ENCODE measurements around the gene IL12A.

IL12A gene

DNA sequence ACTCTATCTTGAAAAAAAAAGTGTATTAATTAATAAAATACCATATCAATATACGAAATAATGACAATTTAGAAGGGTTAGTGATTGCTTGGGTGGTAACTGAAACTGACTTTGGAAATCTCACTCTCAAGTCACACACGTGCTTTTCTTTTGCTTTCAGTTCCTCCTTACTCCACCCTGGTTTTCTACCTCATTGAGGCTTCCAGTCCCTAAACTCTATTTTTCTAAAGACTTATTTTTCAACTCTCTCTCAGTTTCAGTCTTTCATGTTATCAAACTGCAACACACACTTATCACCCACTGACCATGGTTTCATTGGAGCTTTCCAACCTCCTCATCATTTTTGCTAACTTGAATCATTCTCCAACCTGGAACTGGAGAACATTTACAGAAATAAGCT, 23.5 kb downstream of the IL12A start:
- H2BK12ac ChIP-seq (ENCODE audit: low read length), result no peak overlapping the region
- no peak overlapping the region for H4K8ac ChIP-seq (ENCODE audit: low read depth, low read length)
- no peak overlapping the region for H3K4ac ChIP-seq (ENCODE audit: low read depth, low read length)
- no peak overlapping the region for H3K23ac ChIP-seq (ENCODE audit: low read length)
- H3K79me2 ChIP-seq (ENCODE audit: control insufficient read depth, insufficient read depth, low read length, poor library complexity), result no peaks in the 10 kb centered on the region
- no peak overlapping the region for H4K91ac ChIP-seq (ENCODE audit: low read depth, low read length)
- H2BK120ac ChIP-seq (ENCODE audit: insufficient read depth, low read length, poor library complexity), result no peak overlapping the region
- no peak for DNase-seq
- H3K9me3 ChIP-seq (ENCODE audit: insufficient read depth, low read depth, low read length), result no peaks in the 10 kb centered on the region
- H3K27me3 ChIP-seq (ENCODE audit: insufficient read depth, low read length), result no peaks in the 10 kb centered on the region
- H3K9ac ChIP-seq (ENCODE audit: low read length), result no peak overlapping the region
- H3K36me3 ChIP-seq (ENCODE audit: control insufficient read depth in 1 of 2, insufficient read depth in 2 of 2, low read length in 2 of 2), result no peaks in the 10 kb centered on the region
- H3K79me1 ChIP-seq (ENCODE audit: low read length), result no peaks in the 10 kb centered on the region
- H2BK5ac ChIP-seq (ENCODE audit: low read depth, low read length, poor library complexity), result no peak overlapping the region
- H2AK5ac ChIP-seq (ENCODE audit: low read length), result no peak overlapping the region
- no peak overlapping the region for H3K14ac ChIP-seq (ENCODE audit: low read length)
- H3K4me1 ChIP-seq (ENCODE audit: control insufficient read depth in 1 of 2, insufficient read depth in 2 of 2, low read length in 2 of 2), result no peaks in the 10 kb centered on the region
- no peak overlapping the region for H4K12ac ChIP-seq (ENCODE audit: low read depth, low read length)
- H3K18ac ChIP-seq (ENCODE audit: low read length), result no peak overlapping the region
- no peak overlapping the region for H3K4me3 ChIP-seq (ENCODE audit: low read depth, low read length)
- H3K4me2 ChIP-seq (ENCODE audit: low read length), result no peak overlapping the region
- H2AFZ ChIP-seq (ENCODE audit: insufficient read depth, low read length, poor library complexity), result no peak overlapping the region
- no CpG with 5 or more reads among the region's 2 CpGs for WGBS (ENCODE audit: extremely low coverage, insufficient coverage, insufficient read length)
- H3K27ac ChIP-seq (ENCODE audit: low read depth, low read length), result no peak overlapping the region

GRCh38 chr3:160016972-160017371, 28.3 kb downstream of the IL12A start:
- Histone ChIP-seq H2AFZ (ENCODE audit: insufficient read depth, low read length, poor library complexity) (no peak overlapping the region), H3K79me1 (ENCODE audit: low read length) (no peaks in the 10 kb centered on the region), H3K14ac (ENCODE audit: low read length) (no peak overlapping the region), H3K4me1 (ENCODE audit: control insufficient read depth in 1 of 2, insufficient read depth in 2 of 2, low read length in 2 of 2) (no peaks in the 10 kb centered on the region), H4K8ac (ENCODE audit: low read depth, low read length) (no peak overlapping the region), H2BK120ac (ENCODE audit: insufficient read depth, low read length, poor library complexity) (no peak overlapping the region), H3K4me3 (ENCODE audit: low read depth, low read length) (no peak overlapping the region), H3K79me2 (ENCODE audit: control insufficient read depth, insufficient read depth, low read length, poor library complexity) (no peaks in the 10 kb centered on the region), H4K91ac (ENCODE audit: low read depth, low read length) (no peak overlapping the region), H3K9ac (ENCODE audit: low read length) (no peak overlapping the region), H3K4me2 (ENCODE audit: low read length) (no peak overlapping the region), H3K27ac (ENCODE audit: low read depth, low read length) (no peak overlapping the region), H3K9me3 (ENCODE audit: insufficient read depth, low read depth, low read length) (no peaks in the 10 kb centered on the region), H3K27me3 (ENCODE audit: insufficient read depth, low read length) (no peaks in the 10 kb centered on the region), H3K36me3 (ENCODE audit: control insufficient read depth in 1 of 2, insufficient read depth in 2 of 2, low read length in 2 of 2) (no peaks in the 10 kb centered on the region), H2BK5ac (ENCODE audit: low read depth, low read length, poor library complexity) (no peak overlapping the region), H3K18ac (ENCODE audit: low read length) (no peak overlapping the region), H2AK5ac (ENCODE audit: low read length) (no peak overlapping the region), H2BK12ac (ENCODE audit: low read length) (no peak overlapping the region), H3K23ac (ENCODE audit: low read length) (no peak overlapping the region), H4K12ac (ENCODE audit: low read depth, low read length) (no peak overlapping the region), H3K4ac (ENCODE audit: low read depth, low read length) (no peak overlapping the region)
- DNase-seq, result no peak
- WGBS (ENCODE audit: extremely low coverage, insufficient coverage, insufficient read length), result no CpG with 5 or more reads among the region's 1 CpG

- Histone ChIP-seq H2BK12ac (ENCODE audit: low read length) (no peak overlapping the region), H3K4ac (ENCODE audit: low read depth, low read length) (no peak overlapping the region), H4K8ac (ENCODE audit: low read depth, low read length) (no peak overlapping the region), H4K12ac (ENCODE audit: low read depth, low read length) (no peak overlapping the region), H3K18ac (ENCODE audit: low read length) (no peak overlapping the region), H3K14ac (ENCODE audit: low read length) (no peak overlapping the region), H2BK120ac (ENCODE audit: insufficient read depth, low read length, poor library complexity) (no peak overlapping the region), H2AK5ac (ENCODE audit: low read length) (no peak overlapping the region), H3K27me3 (ENCODE audit: insufficient read depth, low read length) (no peaks in the 10 kb centered on the region), H3K79me2 (ENCODE audit: control insufficient read depth, insufficient read depth, low read length, poor library complexity) (no peaks in the 10 kb centered on the region), H2AFZ (ENCODE audit: insufficient read depth, low read length, poor library complexity) (no peak overlapping the region), H3K36me3 (ENCODE audit: control insufficient read depth in 1 of 2, insufficient read depth in 2 of 2, low read length in 2 of 2) (no peaks in the 10 kb centered on the region), H3K9me3 (ENCODE audit: insufficient read depth, low read depth, low read length) (no peaks in the 10 kb centered on the region), H3K79me1 (ENCODE audit: low read length) (no peaks in the 10 kb centered on the region), H4K91ac (ENCODE audit: low read depth, low read length) (no peak overlapping the region), H3K4me2 (ENCODE audit: low read length) (no peak overlapping the region), H3K23ac (ENCODE audit: low read length) (no peak overlapping the region), H3K27ac (ENCODE audit: low read depth, low read length) (no peak overlapping the region), H3K9ac (ENCODE audit: low read length) (no peak overlapping the region), H3K4me3 (ENCODE audit: low read depth, low read length) (no peak overlapping the region), H3K4me1 (ENCODE audit: control insufficient read depth in 1 of 2, insufficient read depth in 2 of 2, low read length in 2 of 2) (no peaks in the 10 kb centered on the region), H2BK5ac (ENCODE audit: low read depth, low read length, poor library complexity) (no peak overlapping the region)
- no CpG with 5 or more reads among the region's 5 CpGs for WGBS (ENCODE audit: extremely low coverage, insufficient coverage, insufficient read length)
- DNase-seq, result no peak
Measured at GRCh38 chr3:160018959-160019358, 30.3 kb downstream of the IL12A start.

DNA sequence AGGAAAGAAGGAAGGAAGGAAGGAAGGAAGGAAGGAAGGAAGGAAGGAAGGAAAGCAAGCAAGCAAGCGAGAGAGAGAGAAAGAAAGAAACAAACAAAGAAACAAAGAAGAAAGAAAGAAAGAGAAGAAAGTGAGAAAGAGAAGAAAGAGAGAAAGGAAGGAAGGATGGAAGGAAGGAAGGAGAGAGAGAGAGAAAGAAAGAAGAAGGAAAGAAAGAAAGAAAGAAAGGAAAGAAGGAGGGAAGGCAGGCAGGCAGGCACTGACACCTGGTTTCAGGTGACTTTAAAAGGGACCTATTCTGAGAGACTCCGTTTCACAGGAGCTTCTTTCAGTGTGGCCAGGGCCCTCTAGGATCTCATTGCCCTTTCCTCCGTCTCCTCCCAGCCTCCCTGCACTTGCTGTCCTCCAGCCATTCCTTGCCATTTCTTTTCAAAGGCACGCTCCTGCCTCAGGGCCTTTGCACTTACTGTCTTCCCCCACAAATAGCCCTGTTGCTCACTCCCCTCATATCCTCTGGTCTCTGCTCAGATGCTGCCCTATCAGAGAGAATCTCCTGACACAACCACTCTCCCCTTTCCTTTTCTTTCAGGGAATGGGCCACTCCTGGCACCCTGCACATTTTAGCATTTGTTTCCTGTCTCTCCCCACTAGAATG, 31.5 kb downstream of the IL12A start:
- H3K27ac ChIP-seq (ENCODE audit: low read depth, low read length), result no peak overlapping the region
- no peak overlapping the region for H4K8ac ChIP-seq (ENCODE audit: low read depth, low read length)
- H2BK12ac ChIP-seq (ENCODE audit: low read length), result no peak overlapping the region
- no peaks in the 10 kb centered on the region for H3K9me3 ChIP-seq (ENCODE audit: insufficient read depth, low read depth, low read length)
- no peak overlapping the region for H2BK120ac ChIP-seq (ENCODE audit: insufficient read depth, low read length, poor library complexity)
- H3K4me2 ChIP-seq (ENCODE audit: low read length), result no peak overlapping the region
- H4K91ac ChIP-seq (ENCODE audit: low read depth, low read length), result no peak overlapping the region
- H3K23ac ChIP-seq (ENCODE audit: low read length), result no peak overlapping the region
- H3K27me3 ChIP-seq (ENCODE audit: insufficient read depth, low read length), result no peaks in the 10 kb centered on the region
- no peaks in the 10 kb centered on the region for H3K4me1 ChIP-seq (ENCODE audit: control insufficient read depth in 1 of 2, insufficient read depth in 2 of 2, low read length in 2 of 2)
- no peak overlapping the region for H2AK5ac ChIP-seq (ENCODE audit: low read length)
- H2AFZ ChIP-seq (ENCODE audit: insufficient read depth, low read length, poor library complexity), result no peak overlapping the region
- H2BK5ac ChIP-seq (ENCODE audit: low read depth, low read length, poor library complexity), result no peak overlapping the region
- H3K36me3 ChIP-seq (ENCODE audit: control insufficient read depth in 1 of 2, insufficient read depth in 2 of 2, low read length in 2 of 2), result no peaks in the 10 kb centered on the region
- no peak overlapping the region for H4K12ac ChIP-seq (ENCODE audit: low read depth, low read length)
- H3K4ac ChIP-seq (ENCODE audit: low read depth, low read length), result no peak overlapping the region
- no CpG with 5 or more reads among the region's 4 CpGs for WGBS (ENCODE audit: extremely low coverage, insufficient coverage, insufficient read length)
- H3K9ac ChIP-seq (ENCODE audit: low read length), result no peak overlapping the region
- DNase-seq, result no peak
- no peaks in the 10 kb centered on the region for H3K79me2 ChIP-seq (ENCODE audit: control insufficient read depth, insufficient read depth, low read length, poor library complexity)
- no peak overlapping the region for H3K14ac ChIP-seq (ENCODE audit: low read length)
- no peaks in the 10 kb centered on the region for H3K79me1 ChIP-seq (ENCODE audit: low read length)
- H3K18ac ChIP-seq (ENCODE audit: low read length), result no peak overlapping the region
- peak overlapping the region; percentile 46 for H3K4me3 ChIP-seq (ENCODE audit: low read depth, low read length)

Data from trophoblast cell (in vitro differentiated cells and primary cell).